Tibial nerve (tissue), 4 donors: ENCODE measurements around the gene VPS29.

Source experiments
- EP300 ChIP-seq, 2 donors: sonication (generic); formaldehyde crosslinking; IDR thresholded peaks; one replicate each; pipeline ENCODE4 v1.6.1; 2017; ENCODE audit warnings: antibody characterized with exemption in 2 of 2, mild to moderate bottlenecking in 1 of 2
- POLR2A ChIP-seq, 2 donors: fragments of 450-650 bp; IDR thresholded peaks; one replicate each; pipeline ENCODE4 v1.6.1; 2017; ENCODE audit warnings: antibody characterized with exemption in 2 of 2, mild to moderate bottlenecking in 2 of 2, moderate library complexity in 2 of 2
- TF ChIP-seq, protein P1 (sequence below), 5 experiments: fragments of 200-600 bp in 3 of 5; fragments of 450-650 bp in 2 of 5; sonication (generic) in 3 of 5; IDR thresholded peaks; one replicate each; pipeline ENCODE4 v1.5.1; 2016 to 2019; ENCODE audit warnings: antibody characterized with exemption in 5 of 5, mild to moderate bottlenecking in 3 of 5, moderate library complexity in 2 of 5

DNA sequence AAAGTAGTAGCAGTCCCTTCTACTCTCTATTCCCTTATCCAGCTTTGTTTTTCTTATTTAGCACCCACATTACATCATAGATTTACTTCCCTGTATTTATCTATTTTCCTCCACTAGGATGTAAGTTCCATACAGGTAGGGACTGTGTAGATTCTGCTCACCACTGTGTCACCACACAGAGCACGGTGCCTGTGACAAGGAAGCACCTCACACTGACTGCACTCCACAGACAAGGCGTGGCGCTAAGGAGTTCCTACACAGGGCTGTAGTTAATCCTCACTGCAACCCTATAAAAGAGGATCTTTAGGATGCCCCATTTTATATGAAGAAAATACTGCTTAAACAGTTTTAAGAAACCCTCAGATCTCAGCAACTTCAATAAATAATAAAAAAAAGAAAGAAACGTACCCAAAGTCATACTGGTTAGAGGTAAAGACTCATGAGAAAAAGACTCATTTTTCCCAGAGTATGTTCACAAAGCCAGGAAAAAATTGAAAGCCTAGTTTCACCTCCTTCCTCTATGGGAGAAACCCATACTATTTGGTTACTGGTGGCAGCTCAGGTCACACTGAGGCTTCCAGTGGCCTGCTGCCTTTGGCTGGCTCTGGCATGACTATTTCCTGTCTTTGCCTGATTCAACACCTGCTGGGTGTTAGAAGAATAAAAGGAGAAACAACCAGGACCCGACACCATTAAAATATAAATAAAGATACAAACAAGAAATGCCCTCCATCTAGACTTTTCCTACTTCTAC lies 37.1 kb upstream of the VPS29 start:
- TF ChIP-seq, protein P1, sequence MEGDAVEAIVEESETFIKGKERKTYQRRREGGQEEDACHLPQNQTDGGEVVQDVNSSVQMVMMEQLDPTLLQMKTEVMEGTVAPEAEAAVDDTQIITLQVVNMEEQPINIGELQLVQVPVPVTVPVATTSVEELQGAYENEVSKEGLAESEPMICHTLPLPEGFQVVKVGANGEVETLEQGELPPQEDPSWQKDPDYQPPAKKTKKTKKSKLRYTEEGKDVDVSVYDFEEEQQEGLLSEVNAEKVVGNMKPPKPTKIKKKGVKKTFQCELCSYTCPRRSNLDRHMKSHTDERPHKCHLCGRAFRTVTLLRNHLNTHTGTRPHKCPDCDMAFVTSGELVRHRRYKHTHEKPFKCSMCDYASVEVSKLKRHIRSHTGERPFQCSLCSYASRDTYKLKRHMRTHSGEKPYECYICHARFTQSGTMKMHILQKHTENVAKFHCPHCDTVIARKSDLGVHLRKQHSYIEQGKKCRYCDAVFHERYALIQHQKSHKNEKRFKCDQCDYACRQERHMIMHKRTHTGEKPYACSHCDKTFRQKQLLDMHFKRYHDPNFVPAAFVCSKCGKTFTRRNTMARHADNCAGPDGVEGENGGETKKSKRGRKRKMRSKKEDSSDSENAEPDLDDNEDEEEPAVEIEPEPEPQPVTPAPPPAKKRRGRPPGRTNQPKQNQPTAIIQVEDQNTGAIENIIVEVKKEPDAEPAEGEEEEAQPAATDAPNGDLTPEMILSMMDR (IDR thresholded peaks at IDR 0.05): no peak
- no peak for TF ChIP-seq POLR2A (IDR thresholded peaks at IDR 0.05)
- TF ChIP-seq EP300 (IDR thresholded peaks at IDR 0.05): no peak
